Panc1 (cell line): ENCODE measurements around the gene CHRNA7. TPM values are rescaled to one million over a fixed set of nuclear protein-coding genes. Genes with fewer than 3 reads are reported as not detected.

Experiments used
- ATAC-seq: fragments of 200-7000 bp; cut with Tn5 transposase; 2 replicates; pipeline ENCODE4 v1.9.1; 2020; ENCODE audit warnings: mild to moderate bottlenecking, moderate library complexity
- BruUV-seq: library from RNA; stranded (reverse); fragments of 400-500 nt; replicated peaks from 2 replicates; lab custom pipeline; 2021; lab: Mats Ljungman, UMichigan
- CTCF ChIA-PET: fragments of 300-600 bp; sonication (Branson Sonifier 250); formaldehyde crosslinking; loops from one replicate; lab custom pipeline; 2022; ENCODE audit warnings: antibody characterized with exemption; lab: Charles Lee
- POLR2A ChIA-PET: fragments of 300-600 bp; sonication (Branson Sonifier 250); formaldehyde crosslinking; loops from one replicate; lab custom pipeline; 2022; ENCODE audit warnings: antibody characterized with exemption; lab: Charles Lee
- DNase-seq: peaks from one replicate; pipeline ENCODE4 v3.0.0-alpha.2; 2010; ENCODE audit warnings: low read depth, low spot score
- H3K27ac ChIP-seq: 2 replicates; pipeline ENCODE4 v1.5.1; 2011; ENCODE audit warnings: mild to moderate bottlenecking, low read length, inconsistent platforms
- H3K27me3 ChIP-seq: fragments of 200-500 bp; sonication (Bioruptor generic); 2 replicates; pipeline ENCODE4 v1.6.0; 2014; ENCODE audit warnings: low read length, inconsistent platforms; ENCODE audit not compliant: control insufficient read depth, insufficient read depth
- H3K36me3 ChIP-seq: fragments of 200-500 bp; sonication (Bioruptor generic); 2 replicates; pipeline ENCODE4 v1.5.1; 2014; ENCODE audit warnings: inconsistent platforms, mild to moderate bottlenecking, low read length, moderate library complexity; ENCODE audit not compliant: control insufficient read depth, insufficient read depth
- H3K4me1 ChIP-seq: 2 replicates; pipeline ENCODE4 v1.5.1; 2011; ENCODE audit warnings: inconsistent platforms, mild to moderate bottlenecking, low read length, moderate library complexity; ENCODE audit not compliant: control insufficient read depth, insufficient read depth
- H3K4me3 ChIP-seq, 2 experiments: 2 replicates each; pipeline ENCODE4 v1.5.1; 2011 to 2012; ENCODE audit warnings: low read depth in 2 of 2, low read length in 2 of 2, mild to moderate bottlenecking in 2 of 2, inconsistent platforms in 1 of 2, moderate library complexity in 1 of 2
- H3K9me3 ChIP-seq: fragments of 200-500 bp; sonication (Bioruptor generic); 2 replicates; pipeline ENCODE4 v1.5.1; 2014; ENCODE audit warnings: low read depth, mild to moderate bottlenecking, inconsistent platforms, low read length, moderate library complexity; ENCODE audit not compliant: control insufficient read depth, insufficient read depth
- POLR2AphosphoS5 ChIP-seq: IDR thresholded peaks from 2 replicates; pipeline ENCODE4 v1.6.1; 2012; ENCODE audit warnings: mild to moderate bottlenecking, low read depth, low read length, moderate library complexity
- SIN3A ChIP-seq: IDR thresholded peaks from 2 replicates; pipeline ENCODE4 v1.6.1; 2012; ENCODE audit warnings: low read depth, mild to moderate bottlenecking, low read length, moderate library complexity, borderline replicate concordance; ENCODE audit not compliant: insufficient read depth
- TCF7L2 ChIP-seq: IDR thresholded peaks from 2 replicates; pipeline ENCODE4 v1.6.1; 2011; ENCODE audit warnings: mild to moderate bottlenecking, low read depth, low read length, inconsistent platforms
- in situ Hi-C: cut with HindIII; loops from 2 replicates; pipeline ENCODE4 v1.10.0; 2016; ENCODE audit warnings: low sequenced_read_pairs, low pct_unique_long_range_greater_than_20kb
- intact Hi-C: fragments of 100-400 bp; cut with micrococcal nuclease; formaldehyde crosslinking; loops from one replicate; pipeline ENCODE4 v1.10.0; 2022; ENCODE audit not compliant: unreplicated experiment
- total RNA-seq: library from RNA; stranded (reverse); gene quantifications from one replicate; pipeline ENCODE4 v1.2.1, GENCODE V29; 2021; ENCODE audit not compliant: unreplicated experiment
- TF ChIP-seq, protein P1 (sequence below): fragments of 450-650 bp; IDR thresholded peaks from 2 replicates; pipeline ENCODE4 v1.5.1; 2017; ENCODE audit warnings: mild to moderate bottlenecking
- TF ChIP-seq, protein P2 (sequence below), 2 experiments: IDR thresholded peaks; 2 replicates each; pipeline ENCODE4 v1.6.1; 2011 to 2012; ENCODE audit warnings: low read depth in 2 of 2, control low read depth in 1 of 2, low read length in 1 of 2, mild to moderate bottlenecking in 1 of 2, moderate library complexity in 1 of 2; ENCODE audit not compliant: insufficient read depth in 1 of 2

CHRNA7 gene
- total RNA-seq, 1 experiment from 2014 or later: 3.3 TPM

GRCh38 chr15:32130823-32131222, 100.5 kb downstream of the CHRNA7 start:
- no peak for ATAC-seq
- no peaks in the 10 kb centered on the region for H3K9me3 ChIP-seq
- POLR2A ChIA-PET: no interaction called here
- in situ Hi-C loops (no loop called here), intact Hi-C loops (no loop called here)
- no peaks in the 10 kb centered on the region for H3K36me3 ChIP-seq
- H3K27ac ChIP-seq: no peak overlapping the region
- no peak for TF ChIP-seq TCF7L2
- no peak for TF ChIP-seq POLR2AphosphoS5
- TF ChIP-seq, protein P1, sequence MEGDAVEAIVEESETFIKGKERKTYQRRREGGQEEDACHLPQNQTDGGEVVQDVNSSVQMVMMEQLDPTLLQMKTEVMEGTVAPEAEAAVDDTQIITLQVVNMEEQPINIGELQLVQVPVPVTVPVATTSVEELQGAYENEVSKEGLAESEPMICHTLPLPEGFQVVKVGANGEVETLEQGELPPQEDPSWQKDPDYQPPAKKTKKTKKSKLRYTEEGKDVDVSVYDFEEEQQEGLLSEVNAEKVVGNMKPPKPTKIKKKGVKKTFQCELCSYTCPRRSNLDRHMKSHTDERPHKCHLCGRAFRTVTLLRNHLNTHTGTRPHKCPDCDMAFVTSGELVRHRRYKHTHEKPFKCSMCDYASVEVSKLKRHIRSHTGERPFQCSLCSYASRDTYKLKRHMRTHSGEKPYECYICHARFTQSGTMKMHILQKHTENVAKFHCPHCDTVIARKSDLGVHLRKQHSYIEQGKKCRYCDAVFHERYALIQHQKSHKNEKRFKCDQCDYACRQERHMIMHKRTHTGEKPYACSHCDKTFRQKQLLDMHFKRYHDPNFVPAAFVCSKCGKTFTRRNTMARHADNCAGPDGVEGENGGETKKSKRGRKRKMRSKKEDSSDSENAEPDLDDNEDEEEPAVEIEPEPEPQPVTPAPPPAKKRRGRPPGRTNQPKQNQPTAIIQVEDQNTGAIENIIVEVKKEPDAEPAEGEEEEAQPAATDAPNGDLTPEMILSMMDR: peak; percentile 6; the same call in 1 of the 2 replicates
- TF ChIP-seq, protein P2, sequence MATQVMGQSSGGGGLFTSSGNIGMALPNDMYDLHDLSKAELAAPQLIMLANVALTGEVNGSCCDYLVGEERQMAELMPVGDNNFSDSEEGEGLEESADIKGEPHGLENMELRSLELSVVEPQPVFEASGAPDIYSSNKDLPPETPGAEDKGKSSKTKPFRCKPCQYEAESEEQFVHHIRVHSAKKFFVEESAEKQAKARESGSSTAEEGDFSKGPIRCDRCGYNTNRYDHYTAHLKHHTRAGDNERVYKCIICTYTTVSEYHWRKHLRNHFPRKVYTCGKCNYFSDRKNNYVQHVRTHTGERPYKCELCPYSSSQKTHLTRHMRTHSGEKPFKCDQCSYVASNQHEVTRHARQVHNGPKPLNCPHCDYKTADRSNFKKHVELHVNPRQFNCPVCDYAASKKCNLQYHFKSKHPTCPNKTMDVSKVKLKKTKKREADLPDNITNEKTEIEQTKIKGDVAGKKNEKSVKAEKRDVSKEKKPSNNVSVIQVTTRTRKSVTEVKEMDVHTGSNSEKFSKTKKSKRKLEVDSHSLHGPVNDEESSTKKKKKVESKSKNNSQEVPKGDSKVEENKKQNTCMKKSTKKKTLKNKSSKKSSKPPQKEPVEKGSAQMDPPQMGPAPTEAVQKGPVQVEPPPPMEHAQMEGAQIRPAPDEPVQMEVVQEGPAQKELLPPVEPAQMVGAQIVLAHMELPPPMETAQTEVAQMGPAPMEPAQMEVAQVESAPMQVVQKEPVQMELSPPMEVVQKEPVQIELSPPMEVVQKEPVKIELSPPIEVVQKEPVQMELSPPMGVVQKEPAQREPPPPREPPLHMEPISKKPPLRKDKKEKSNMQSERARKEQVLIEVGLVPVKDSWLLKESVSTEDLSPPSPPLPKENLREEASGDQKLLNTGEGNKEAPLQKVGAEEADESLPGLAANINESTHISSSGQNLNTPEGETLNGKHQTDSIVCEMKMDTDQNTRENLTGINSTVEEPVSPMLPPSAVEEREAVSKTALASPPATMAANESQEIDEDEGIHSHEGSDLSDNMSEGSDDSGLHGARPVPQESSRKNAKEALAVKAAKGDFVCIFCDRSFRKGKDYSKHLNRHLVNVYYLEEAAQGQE (IDR thresholded peaks at IDR 0.05; ENCODE audit: insufficient read depth in 1 of 2, low read depth in 2 of 2, low read length in 1 of 2): no peak
- no peak for TF ChIP-seq SIN3A
- H3K4me3 ChIP-seq: no peak overlapping the region
- CTCF ChIA-PET: no interaction called here
- DNase-seq: no peak
- BruUV-seq: no TSS peak
- no peaks in the 10 kb centered on the region for H3K27me3 ChIP-seq
- H3K4me1 ChIP-seq: no peaks in the 10 kb centered on the region

DNA sequence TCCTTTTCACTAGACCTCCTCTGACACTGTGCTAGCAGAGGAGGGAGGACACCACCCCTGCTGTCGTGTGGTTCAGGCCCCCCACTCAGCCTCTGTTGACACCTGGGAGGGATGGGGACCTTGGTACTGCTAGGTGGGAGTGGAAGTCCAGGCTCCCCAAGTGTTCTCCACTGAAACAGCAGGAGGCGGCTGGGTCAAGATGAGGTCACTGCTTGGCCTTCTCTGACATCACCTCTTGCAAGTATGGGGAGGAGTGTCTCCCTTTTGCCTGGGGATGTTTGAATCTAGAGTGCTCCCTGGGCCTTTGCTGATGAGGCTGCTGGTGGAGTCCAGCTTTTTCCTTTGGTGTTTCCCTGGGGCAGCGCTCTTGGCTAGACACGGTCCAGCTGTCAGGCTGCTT, 101.5 kb downstream of the CHRNA7 start:
- in situ Hi-C loops: no loop called here

More for the DNA sequence above, 101.5 kb downstream of the CHRNA7 start:
- no peaks in the 10 kb centered on the region for H3K9me3 ChIP-seq
- H3K27ac ChIP-seq: no peak overlapping the region
- no peak for TF ChIP-seq POLR2AphosphoS5
- no peak for TF ChIP-seq SIN3A
- TF ChIP-seq, protein P2 (IDR thresholded peaks at IDR 0.05; ENCODE audit: insufficient read depth in 1 of 2, low read depth in 2 of 2, low read length in 1 of 2): no peak
- no peak for TF ChIP-seq TCF7L2
- TF ChIP-seq, protein P1: no peak
- intact Hi-C loops: no loop called here
- no peaks in the 10 kb centered on the region for H3K36me3 ChIP-seq
- ATAC-seq: no peak
- DNase-seq: no peak
- H3K27me3 ChIP-seq: no peaks in the 10 kb centered on the region
- H3K4me3 ChIP-seq: no peak overlapping the region
- CTCF ChIA-PET: no interaction called here
- BruUV-seq: no TSS peak
- no peaks in the 10 kb centered on the region for H3K4me1 ChIP-seq
- POLR2A ChIA-PET: no interaction called here
